Uterus (tissue), 4 donors: ENCODE results near the gene IL6ST. TPM values are rescaled to one million over a fixed set of nuclear protein-coding genes. Genes with fewer than 3 reads are reported as not detected.

Experiments used
- DNase-seq, 2 donors: peaks; one replicate each; pipeline ENCODE4 v3.0.0-alpha.2; 2019 to 2020
- H3K27ac ChIP-seq, 2 donors: fragments of 200-600 bp; sonication (generic); 1 replicate in 1 of 2; 2 replicates in 1 of 2; pipeline ENCODE4 v1.5.1; 2016 to 2018
- H3K27me3 ChIP-seq, 2 donors: fragments of 200-600 bp; sonication (generic); one replicate each; pipeline ENCODE4 v1.5.1; 2018 to 2019; ENCODE audit warnings: control low read depth in 1 of 2
- H3K36me3 ChIP-seq, 2 donors: fragments of 200-600 bp; sonication (generic); one replicate each; pipeline ENCODE4 v1.5.1; 2019; ENCODE audit warnings: control low read depth in 1 of 2
- H3K4me1 ChIP-seq, 2 donors: fragments of 200-600 bp; sonication (generic); one replicate each; pipeline ENCODE4 v1.5.1; 2018 to 2019; ENCODE audit warnings: control low read depth in 1 of 2
- H3K4me3 ChIP-seq, 2 donors: fragments of 200-600 bp; sonication (generic); 1 replicate in 1 of 2; 2 replicates in 1 of 2; pipeline ENCODE4 v1.5.1; 2018 to 2019; ENCODE audit warnings: mild to moderate bottlenecking in 1 of 2
- H3K9me3 ChIP-seq, 2 donors: fragments of 200-600 bp; sonication (generic); one replicate each; pipeline ENCODE4 v1.5.1; 2019; ENCODE audit warnings: control low read depth in 1 of 2
- CTCF ChIP-seq, 4 experiments: fragments of 200-600 bp in 2 of 4; fragments of 450-650 bp in 2 of 4; sonication (generic) in 2 of 4; IDR thresholded peaks; one replicate each; pipeline ENCODE4 v1.5.1; 2016 to 2019; ENCODE audit warnings: antibody characterized with exemption in 4 of 4, mild to moderate bottlenecking in 2 of 4, moderate library complexity in 1 of 4
- POLR2A ChIP-seq, 2 donors: fragments of 450-650 bp; IDR thresholded peaks; one replicate each; pipeline ENCODE4 v1.6.1; 2016; ENCODE audit warnings: antibody characterized with exemption in 2 of 2, mild to moderate bottlenecking in 1 of 2, moderate library complexity in 1 of 2
- intact Hi-C: fragments of 100-400 bp; cut with DNase I; formaldehyde crosslinking; loops from one replicate; pipeline ENCODE4 v1.15.1; 2023; ENCODE audit warnings: low total_unique reads
- total RNA-seq, 4 donors: library from RNA; depleted of rRNA in 3 of 4; stranded (reverse); fragments of >200 nt in 3 of 4; gene quantifications; one replicate each; pipeline versions ENCODE4 v1.1.0 to v1.2.4, GENCODE V29; 2014 to 2023
- donor health status: DM: yes; HTN: yes; CAD: no.

IL6ST gene
- total RNA-seq, 4 donors from 2014 or later: 147 to 414 (median 364) TPM

GRCh38 chr5:55900776-55901175, 94.0 kb downstream of the IL6ST start:
- H3K4me3 ChIP-seq: no peak overlapping the region
- H3K27me3 ChIP-seq: no peaks in the 10 kb centered on the region
- H3K9me3 ChIP-seq: no peaks in the 10 kb centered on the region
- DNase-seq: no peak
- H3K27ac ChIP-seq: no peak overlapping the region
- no peaks in the 10 kb centered on the region for H3K4me1 ChIP-seq
- TF ChIP-seq POLR2A (IDR thresholded peaks at IDR 0.05): no peak
- no peak for TF ChIP-seq CTCF (IDR thresholded peaks at IDR 0.05)
- H3K36me3 ChIP-seq: no peaks in the 10 kb centered on the region
- intact Hi-C loops: no loop called here

GRCh38 chr5:55900068-55900467, 94.7 kb downstream of the IL6ST start:
- Histone ChIP-seq H3K27me3 (no peaks in the 10 kb centered on the region), H3K36me3 (no peaks in the 10 kb centered on the region), H3K27ac (no peak overlapping the region), H3K4me3 (no peak overlapping the region), H3K4me1 (no peaks in the 10 kb centered on the region), H3K9me3 (no peaks in the 10 kb centered on the region)
- no peak for DNase-seq
- TF ChIP-seq CTCF (IDR thresholded peaks at IDR 0.05): no peak
- no peak for TF ChIP-seq POLR2A (IDR thresholded peaks at IDR 0.05)
- intact Hi-C loops: no loop called here

- intact Hi-C loops: no loop called here
- no peak for TF ChIP-seq CTCF (IDR thresholded peaks at IDR 0.05)
- no peak for TF ChIP-seq POLR2A (IDR thresholded peaks at IDR 0.05)
- no peaks in the 10 kb centered on the region for H3K4me1 ChIP-seq
- no peak overlapping the region for H3K27ac ChIP-seq
- H3K9me3 ChIP-seq: no peaks in the 10 kb centered on the region
- no peak for DNase-seq
- no peaks in the 10 kb centered on the region for H3K27me3 ChIP-seq
- no peak overlapping the region for H3K4me3 ChIP-seq
- no peaks in the 10 kb centered on the region for H3K36me3 ChIP-seq
Observed at GRCh38 chr5:55899344-55899743, 95.4 kb downstream of the IL6ST start.

- DNase-seq: peak; percentile 30 to 36
Observed at GRCh38 chr5:55897905-55898304, 96.9 kb downstream of the IL6ST start.

More at GRCh38 chr5:55897905-55898304, 96.9 kb downstream of the IL6ST start:
- H3K4me3 ChIP-seq: peak overlapping the region in 1 of 2 donors; percentile 11
- no peaks in the 10 kb centered on the region for H3K36me3 ChIP-seq
- no peaks in the 10 kb centered on the region for H3K4me1 ChIP-seq
- TF ChIP-seq POLR2A (IDR thresholded peaks at IDR 0.05) (no peak), CTCF (IDR thresholded peaks at IDR 0.05) (no peak)
- intact Hi-C loops: no loop called here
- no peaks in the 10 kb centered on the region for H3K27me3 ChIP-seq
- H3K9me3 ChIP-seq: no peaks in the 10 kb centered on the region
- H3K27ac ChIP-seq: no peak overlapping the region
